Mammary epithelial cell (primary cell): ENCODE data around the gene ATXN2L.

ENCODE experiments used
- EZH2 ChIP-seq: IDR thresholded peaks from 2 replicates; pipeline ENCODE4 v1.6.1; 2012; ENCODE audit warnings: low read length, inconsistent platforms, borderline replicate concordance
- TF ChIP-seq, protein P1 (sequence below), 2 donors: IDR thresholded peaks in 1 of 2; conservative IDR thresholded peaks in 1 of 2; 2 replicates each; pipeline ENCODE4 v1.5.1; 2011 to 2012; ENCODE audit warnings: inconsistent platforms in 2 of 2, low read length in 2 of 2, mild to moderate bottlenecking in 2 of 2, control low read depth in 1 of 2, low read depth in 1 of 2; ENCODE audit not compliant: insufficient read depth in 1 of 2; ENCODE audit errors: extremely low read depth in 1 of 2

DNA sequence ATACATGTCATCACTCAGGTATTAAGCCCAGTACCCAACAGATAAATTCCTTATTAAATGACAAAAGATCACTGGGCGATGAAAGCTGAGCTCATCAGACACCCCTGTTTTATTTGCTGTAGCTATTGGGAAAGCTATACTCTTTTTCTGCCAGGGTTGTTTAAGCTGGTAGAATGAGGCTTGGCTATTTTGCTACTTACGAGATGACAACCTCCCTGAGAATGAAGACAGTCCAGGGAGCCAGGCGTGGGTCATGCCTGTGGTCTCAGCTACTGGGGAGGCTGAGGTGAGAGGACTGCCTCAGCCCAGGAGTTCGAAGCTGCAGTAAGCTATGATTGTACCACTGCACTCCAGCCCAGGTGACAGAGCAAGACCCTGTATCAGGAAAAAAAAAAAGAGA, 36.5 kb downstream of the ATXN2L start:
- TF ChIP-seq, protein P1, sequence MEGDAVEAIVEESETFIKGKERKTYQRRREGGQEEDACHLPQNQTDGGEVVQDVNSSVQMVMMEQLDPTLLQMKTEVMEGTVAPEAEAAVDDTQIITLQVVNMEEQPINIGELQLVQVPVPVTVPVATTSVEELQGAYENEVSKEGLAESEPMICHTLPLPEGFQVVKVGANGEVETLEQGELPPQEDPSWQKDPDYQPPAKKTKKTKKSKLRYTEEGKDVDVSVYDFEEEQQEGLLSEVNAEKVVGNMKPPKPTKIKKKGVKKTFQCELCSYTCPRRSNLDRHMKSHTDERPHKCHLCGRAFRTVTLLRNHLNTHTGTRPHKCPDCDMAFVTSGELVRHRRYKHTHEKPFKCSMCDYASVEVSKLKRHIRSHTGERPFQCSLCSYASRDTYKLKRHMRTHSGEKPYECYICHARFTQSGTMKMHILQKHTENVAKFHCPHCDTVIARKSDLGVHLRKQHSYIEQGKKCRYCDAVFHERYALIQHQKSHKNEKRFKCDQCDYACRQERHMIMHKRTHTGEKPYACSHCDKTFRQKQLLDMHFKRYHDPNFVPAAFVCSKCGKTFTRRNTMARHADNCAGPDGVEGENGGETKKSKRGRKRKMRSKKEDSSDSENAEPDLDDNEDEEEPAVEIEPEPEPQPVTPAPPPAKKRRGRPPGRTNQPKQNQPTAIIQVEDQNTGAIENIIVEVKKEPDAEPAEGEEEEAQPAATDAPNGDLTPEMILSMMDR (conservative IDR thresholded peaks at IDR 0.05 in 1 of 2, IDR thresholded peaks at IDR 0.05 in 1 of 2; ENCODE audit: extremely low read depth in 1 of 2, insufficient read depth in 1 of 2, low read depth in 1 of 2, low read length in 2 of 2): no peak
- no peak for TF ChIP-seq EZH2
